Measurements from ENCODE around the gene USP21.

USP21 gene

GRCh38 chr1:161185282-161185682 lies 26.0 kb downstream of the USP21 start:
- H3K36me3 ChIP-seq (ENCODE audit: insufficient read depth, low read length), result no peaks in the 10 kb centered on the region
- no peaks in the 10 kb centered on the region for H4K20me1 ChIP-seq (ENCODE audit: insufficient read depth, low read length)
- no peaks in the 10 kb centered on the region for H3K9me3 ChIP-seq (ENCODE audit: insufficient read depth, low read length, severe bottlenecking)
- peaks cover 16% of the 10 kb centered on the region for H3K4me1 ChIP-seq (ENCODE audit: insufficient read depth, low read length)
- peak; percentile 91 for ATAC-seq (ENCODE audit: insufficient read depth, low read depth)
- TF ChIP-seq CTCF (IDR thresholded peaks at IDR 0.05; ENCODE audit: borderline replicate concordance, extremely low read depth, low read length, poor library complexity, severe bottlenecking), result no peak
- H3K79me2 ChIP-seq (ENCODE audit: insufficient read depth, low read length), result no peaks in the 10 kb centered on the region
- H3K4me3 ChIP-seq (ENCODE audit: low read depth in 1 of 2, low read length in 2 of 2), result no peak overlapping the region
- peak overlapping the region; percentile 16; the same call in 1 of the 2 replicates for H2AFZ ChIP-seq (ENCODE audit: low read depth, low read length)
- peak; percentile 83 for DNase-seq
- H3K27ac ChIP-seq (ENCODE audit: low read length), result peak overlapping the region; percentile 58
- no peaks in the 10 kb centered on the region for H3K27me3 ChIP-seq (ENCODE audit: insufficient read depth, low read length, poor library complexity)
- H3K9ac ChIP-seq (ENCODE audit: low read depth, low read length), result no peak overlapping the region
- peak overlapping the region; percentile 32; the same call in 1 of the 2 replicates for H3K4me2 ChIP-seq (ENCODE audit: insufficient read depth, low read length)

GRCh38 chr1:161185732-161186311 lies 26.5 kb downstream of the USP21 start:
- H3K4me3 ChIP-seq (ENCODE audit: low read depth in 1 of 2, low read length in 2 of 2), result no peak overlapping the region
- H3K4me1 ChIP-seq (ENCODE audit: insufficient read depth, low read length), result peaks cover 16% of the 10 kb centered on the region
- H4K20me1 ChIP-seq (ENCODE audit: insufficient read depth, low read length), result no peaks in the 10 kb centered on the region
- peak overlapping the region; percentile 16 for H2AFZ ChIP-seq (ENCODE audit: low read depth, low read length)
- H3K9me3 ChIP-seq (ENCODE audit: insufficient read depth, low read length, severe bottlenecking), result no peaks in the 10 kb centered on the region
- H3K79me2 ChIP-seq (ENCODE audit: insufficient read depth, low read length), result no peaks in the 10 kb centered on the region
- peak overlapping the region; percentile 32; the same call in 1 of the 2 replicates for H3K4me2 ChIP-seq (ENCODE audit: insufficient read depth, low read length)
- no peak for ATAC-seq (ENCODE audit: insufficient read depth, low read depth)
- TF ChIP-seq CTCF (IDR thresholded peaks at IDR 0.05; ENCODE audit: borderline replicate concordance, extremely low read depth, low read length, poor library complexity, severe bottlenecking), result no peak
- no peak for TF ChIP-seq EZH2 (IDR thresholded peaks at IDR 0.05; ENCODE audit: borderline replicate concordance, low read depth, low read length, severe bottlenecking)
- H3K9ac ChIP-seq (ENCODE audit: low read depth, low read length), result no peak overlapping the region
- H3K27ac ChIP-seq (ENCODE audit: low read length), result peak overlapping the region; percentile 58
- H3K27me3 ChIP-seq (ENCODE audit: insufficient read depth, low read length, poor library complexity), result no peaks in the 10 kb centered on the region
- no peak for DNase-seq
- no peaks in the 10 kb centered on the region for H3K36me3 ChIP-seq (ENCODE audit: insufficient read depth, low read length)

- Histone ChIP-seq H3K4me1 (ENCODE audit: insufficient read depth, low read length) (peaks cover 16% of the 10 kb centered on the region), H3K27ac (ENCODE audit: low read length) (no peak overlapping the region), H4K20me1 (ENCODE audit: insufficient read depth, low read length) (no peaks in the 10 kb centered on the region), H2AFZ (ENCODE audit: low read depth, low read length) (no peak overlapping the region), H3K36me3 (ENCODE audit: insufficient read depth, low read length) (no peaks in the 10 kb centered on the region), H3K9ac (ENCODE audit: low read depth, low read length) (no peak overlapping the region), H3K27me3 (ENCODE audit: insufficient read depth, low read length, poor library complexity) (no peaks in the 10 kb centered on the region), H3K4me2 (ENCODE audit: insufficient read depth, low read length) (no peak overlapping the region), H3K9me3 (ENCODE audit: insufficient read depth, low read length, severe bottlenecking) (no peaks in the 10 kb centered on the region), H3K4me3 (ENCODE audit: low read depth in 1 of 2, low read length in 2 of 2) (no peak overlapping the region), H3K79me2 (ENCODE audit: insufficient read depth, low read length) (no peaks in the 10 kb centered on the region)
- no peak for DNase-seq
- ATAC-seq (ENCODE audit: insufficient read depth, low read depth), result no peak
- TF ChIP-seq CTCF (IDR thresholded peaks at IDR 0.05; ENCODE audit: borderline replicate concordance, extremely low read depth, low read length, poor library complexity, severe bottlenecking) (no peak), EZH2 (IDR thresholded peaks at IDR 0.05; ENCODE audit: borderline replicate concordance, low read depth, low read length, severe bottlenecking) (no peak)
Observed at GRCh38 chr1:161187311-161187710, 28.0 kb downstream of the USP21 start.
